Spleen (tissue), 13 donors: ENCODE results near the gene AP1G1. TPM values are rescaled to one million over a fixed set of nuclear protein-coding genes. Genes with fewer than 3 reads are reported as not detected.

Experiments used
- DNase-seq: peaks from one replicate; pipeline ENCODE4 v3.0.0-alpha.2; 2020
- H3K27ac ChIP-seq, 8 donors: fragments of 200-600 bp; sonication (generic) in 7 of 8; 1 replicate in 4 of 8; 2 replicates in 4 of 8; pipeline versions ENCODE4 v1.5.0 to v1.8.0; 2016 to 2021; ENCODE audit warnings: inconsistent platforms in 4 of 8, mild to moderate bottlenecking in 4 of 8, moderate library complexity in 1 of 8
- H3K27me3 ChIP-seq, 7 donors: fragments of 200-600 bp; sonication (generic) in 6 of 7; replicated peaks in 1 of 7; 1 replicate in 4 of 7; 2 replicates in 3 of 7; pipeline versions ENCODE4 v1.5.0 to v1.8.0; 2016 to 2021; ENCODE audit warnings: inconsistent platforms in 3 of 7, mild to moderate bottlenecking in 1 of 7
- H3K36me3 ChIP-seq, 6 donors: fragments of 200-600 bp; sonication (generic) in 5 of 6; 1 replicate in 4 of 6; 2 replicates in 2 of 6; pipeline versions ENCODE4 v1.5.0 to v1.8.0; 2016 to 2021; ENCODE audit warnings: inconsistent platforms in 2 of 6
- H3K4me1 ChIP-seq, 6 donors: fragments of 200-600 bp; sonication (generic) in 5 of 6; 1 replicate in 3 of 6; 2 replicates in 3 of 6; pipeline versions ENCODE4 v1.5.0 to v1.8.0; 2016 to 2021; ENCODE audit warnings: inconsistent platforms in 3 of 6
- H3K4me3 ChIP-seq, 8 donors: fragments of 200-600 bp; sonication (generic) in 7 of 8; 1 replicate in 4 of 8; 2 replicates in 4 of 8; pipeline versions ENCODE4 v1.5.0 to v1.8.0; 2016 to 2021; ENCODE audit warnings: inconsistent platforms in 4 of 8, mild to moderate bottlenecking in 4 of 8, moderate library complexity in 2 of 8
- H3K9me3 ChIP-seq, 8 donors: fragments of 200-600 bp; sonication (generic) in 7 of 8; 1 replicate in 4 of 8; 2 replicates in 4 of 8; pipeline versions ENCODE4 v1.5.0 to v1.8.0; 2016 to 2021; ENCODE audit warnings: inconsistent platforms in 4 of 8
- CTCF ChIP-seq, 11 experiments: fragments of 200-600 bp in 7 of 11; fragments of 450-650 bp in 4 of 11; sonication (generic) in 4 of 11; IDR thresholded peaks in 8 of 11; conservative IDR thresholded peaks in 3 of 11; 1 replicate in 7 of 11; 2 replicates in 4 of 11; pipeline versions ENCODE4 v1.4.0 to v1.8.0; 2016 to 2021; ENCODE audit warnings: antibody characterized with exemption in 11 of 11, inconsistent platforms in 4 of 11, mild to moderate bottlenecking in 1 of 11
- POLR2A ChIP-seq, 3 donors: fragments of 450-650 bp; IDR thresholded peaks; one replicate each; pipeline ENCODE4 v1.5.1; 2017; ENCODE audit warnings: antibody characterized with exemption in 3 of 3, mild to moderate bottlenecking in 1 of 3
- POLR2AphosphoS5 ChIP-seq, 3 donors: sonication (generic); formaldehyde crosslinking; IDR thresholded peaks; one replicate each; pipeline ENCODE4 v1.5.1; 2017; ENCODE audit warnings: antibody characterized with exemption in 3 of 3
- WGBS, 5 donors: extraction: QIAGEN DNeasy Blood & Tissue Kit in 3 of 5; methylation state at CpG; one replicate each; pipeline versions ENCODE4 v1.1.5 to v1.1.7; 2013 to 2018; 5-methylcytosine and 5-hydroxymethylcytosine counted together
- intact Hi-C: fragments of 100-400 bp; cut with DNase I; formaldehyde crosslinking; loops from one replicate; pipeline ENCODE4 v1.15.0; 2023; ENCODE audit warnings: low total_unique reads
- long read RNA-seq, 2 donors: transcript quantifications; one replicate each; lab custom pipeline, GENCODE V29; 2026
- polyA plus RNA-seq, 3 donors: library from polyadenylated mRNA; stranded (reverse); fragments of 200-250 nt; gene quantifications; one replicate each; pipeline ENCODE4 v1.2.1, GENCODE V29; 2013
- total RNA-seq, 7 donors: library from RNA; depleted of rRNA in 3 of 7; stranded (reverse); fragments of >200 nt in 3 of 7; fragmentation: NEBNext Ultra II Directional in 4 of 7; extraction: Animal tissue kit (Norgen Biotek cat#: 25700) in 4 of 7; gene quantifications; one replicate each; pipeline versions ENCODE4 v1.1.0 to v1.2.1, GENCODE V29; 2016 to 2021
- donor health status: healthy with polysubstance abuse.
- donor health status: DM: no; HTN: no; CAD: no; lungs with moderate emphysema.
- donor health status: DM: no; HTN: no; CAD: no.
- donor health status: Bipolar disorder and iron deficiency.
- donor health status: healthy.
- donor health status: DM: no; HTN: no; CAD: no.
- donor health status: DM: yes; HTN: yes; CAD: no.

The AP1G1 gene
- total RNA-seq (100 to 1,000 TPM in 5 of 7 donors, 10 to 100 TPM in 2; 86.2 to 125 (median 104) TPM), polyA plus RNA-seq (10 to 100 TPM; 11.2 to 15.8 (median 14.5) TPM)
- long read RNA-seq, donor 1, full-length matches to known transcripts, result 1 of 1 reads
- long read RNA-seq, donor 1, partial matches to known transcripts, result 0 of 1 reads
- long read RNA-seq, donor 1, other reads (novel, unspliced or antisense), result 0 of 1 reads
- long read RNA-seq, donor 2, result 0 reads

DNA sequence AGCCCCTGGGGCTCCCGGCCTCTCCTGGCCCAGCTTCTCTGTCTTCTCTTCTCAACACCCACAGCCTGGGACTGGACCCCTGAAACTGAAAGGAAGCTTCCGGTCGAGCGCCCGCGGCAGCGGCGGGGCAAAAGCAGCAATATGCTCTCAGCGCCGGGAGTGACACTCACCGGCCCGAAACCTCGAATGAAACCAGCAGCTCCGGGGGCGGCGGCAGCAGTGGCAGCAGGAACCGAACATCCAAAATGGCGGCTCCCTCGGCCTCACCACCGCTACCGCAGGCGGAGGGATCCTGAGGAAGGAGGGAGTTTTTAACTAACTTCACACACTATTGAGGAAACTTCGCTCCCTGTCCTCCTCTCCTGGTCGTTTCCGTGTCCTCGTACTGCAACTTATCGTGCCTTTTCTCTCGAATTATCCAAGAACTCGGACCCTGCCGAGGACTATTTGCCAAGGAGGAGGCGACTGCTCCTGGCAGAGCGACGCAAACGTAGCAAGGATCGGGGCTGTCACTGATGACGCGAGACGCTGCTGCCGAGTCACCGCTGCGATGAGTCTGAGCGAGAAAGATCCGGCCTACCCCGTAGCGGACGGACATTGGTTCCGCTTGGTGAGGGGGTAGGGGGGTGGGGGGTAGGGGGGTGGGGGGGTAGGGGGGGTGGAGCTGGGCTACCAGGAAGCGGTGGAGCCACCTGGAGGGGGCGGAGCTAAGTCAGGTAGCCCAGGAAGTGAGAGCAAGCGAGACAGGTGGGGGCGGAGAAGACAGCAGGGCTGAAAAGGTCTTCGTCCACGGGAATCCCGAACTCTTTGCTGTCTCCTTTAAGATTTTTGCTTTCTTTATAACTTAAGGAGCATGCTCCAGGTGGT is at the start of gene AP1G1:
AP1G1 (minus strand) TSS at position 242 of the 867 bp plus-strand sequence. CDS start 19,355 bp downstream, outside the sequence.
- H3K27me3 ChIP-seq, result no peaks in the 10 kb centered on the region
- DNase-seq, result peak; percentile 99
- H3K4me1 ChIP-seq, result peaks cover 29 to 60% (median 41%) of the 10 kb centered on the region in 6 donors
- peak in 1 of 11 experiments; percentile 12 for TF ChIP-seq CTCF (IDR thresholded peaks at IDR 0.05 in 8 of 11, conservative IDR thresholded peaks at IDR 0.05 in 3 of 11)
- peak; percentile 89 to 94 (median 91) for TF ChIP-seq POLR2AphosphoS5 (IDR thresholded peaks at IDR 0.05)
- peak in 1 of 3 donors; percentile 47 for TF ChIP-seq POLR2A (IDR thresholded peaks at IDR 0.05)
- no peaks in the 10 kb centered on the region for H3K9me3 ChIP-seq
- 0 to 1% (median 0%) methylated on average over 53 to 54 of the region's 54 CpGs for WGBS, 5 donors
- H3K36me3 ChIP-seq, result peaks cover 0 to 28% (median 2%) of the 10 kb centered on the region in 6 donors
- intact Hi-C loops, result loop anchor here (5.0 kb wide), 1 partner anchor 88 kb away; the partner anchor contains the start of gene IST1
- peak within 1 kb of the TSS; percentile 84 to 100 (median 98) for H3K27ac ChIP-seq
- peak within 1 kb of the TSS; percentile 71 to 100 (median 94) for H3K4me3 ChIP-seq

DNA sequence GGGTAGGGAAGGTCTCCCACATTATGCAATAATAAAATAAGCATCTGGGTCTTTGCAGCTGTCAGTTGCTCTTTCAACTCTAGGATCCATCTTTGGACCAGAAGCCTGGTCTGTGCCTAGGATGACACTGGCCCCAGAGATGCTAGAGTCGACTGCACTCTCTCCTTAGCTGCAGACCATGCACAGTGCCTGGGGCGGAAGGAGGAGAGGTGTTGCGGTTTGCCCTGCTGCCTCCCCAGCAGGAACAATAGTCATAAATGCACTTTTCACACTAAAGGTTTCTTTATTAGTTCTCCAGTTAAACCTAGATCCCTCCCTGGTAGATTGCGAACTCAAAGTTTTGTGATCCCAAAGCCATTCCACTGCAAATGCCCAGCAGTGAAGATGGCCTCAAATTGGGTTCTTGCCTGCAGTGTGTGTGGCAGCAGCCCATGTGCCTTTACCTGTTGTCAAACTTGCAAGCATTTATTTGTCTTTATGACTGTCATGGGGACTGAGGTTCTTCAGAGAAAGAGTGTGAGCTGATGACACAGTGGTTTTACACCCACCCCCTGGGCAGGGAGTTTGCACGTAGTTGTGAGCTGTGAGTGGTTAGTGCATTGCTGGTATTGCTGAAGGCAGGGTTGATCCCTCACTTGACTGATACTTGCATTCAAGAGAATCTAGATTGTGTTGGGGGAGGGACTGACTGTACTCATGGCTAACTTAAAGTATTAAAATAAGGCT is 47.5 kb upstream of the AP1G1 start:
- 69 to 87% (median 84%) methylated on average over 5 of the region's 5 CpGs for WGBS, 5 donors
- TF ChIP-seq POLR2A (IDR thresholded peaks at IDR 0.05), result no peak
- TF ChIP-seq POLR2AphosphoS5 (IDR thresholded peaks at IDR 0.05), result peak in 1 of 3 donors; percentile 18

DNA sequence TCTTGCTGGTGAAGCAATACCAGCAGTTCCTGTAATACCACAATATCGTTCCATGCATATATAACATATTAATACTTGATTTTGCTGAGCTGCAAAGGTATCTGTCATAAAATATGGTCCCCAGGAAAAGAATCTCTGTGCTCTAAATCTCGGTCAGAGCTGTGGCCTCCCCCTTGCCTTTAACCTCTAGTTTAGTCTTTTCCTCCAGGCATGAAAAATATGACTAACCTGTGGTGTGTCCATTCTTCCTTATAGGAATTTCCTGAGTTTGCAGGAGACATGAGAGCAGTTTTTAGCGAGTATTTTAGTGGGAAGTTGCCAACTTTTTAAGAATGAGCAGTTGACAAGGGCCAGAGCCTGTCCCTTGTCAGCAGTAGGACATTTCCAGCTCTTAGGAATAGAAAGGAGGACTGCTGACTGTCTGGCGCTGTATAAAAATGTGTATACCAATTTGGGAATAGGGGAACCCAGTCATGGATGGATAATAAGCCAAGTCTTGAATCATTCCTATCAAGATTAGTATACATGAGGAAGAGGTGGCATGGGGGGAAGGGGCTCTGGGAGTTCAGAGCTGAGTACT is 45.8 kb upstream of the AP1G1 start:
- 76 to 89% (median 80%) methylated on average over 4 of the region's 4 CpGs for WGBS, 5 donors
- intact Hi-C loops, result no loop called here
- Histone ChIP-seq H3K27me3 (no peaks in the 10 kb centered on the region), H3K9me3 (no peaks in the 10 kb centered on the region), H3K27ac (peak overlapping the region in 5 of 8 donors; percentile 46 to 75 (median 49)), H3K36me3 (peaks cover 0 to 99% (median 41%) of the 10 kb centered on the region in 6 donors), H3K4me1 (peaks cover 7 to 74% (median 41%) of the 10 kb centered on the region in 6 donors), H3K4me3 (no peak overlapping the region)
- TF ChIP-seq POLR2AphosphoS5 (IDR thresholded peaks at IDR 0.05) (no peak), POLR2A (IDR thresholded peaks at IDR 0.05) (no peak), CTCF (IDR thresholded peaks at IDR 0.05 in 8 of 11, conservative IDR thresholded peaks at IDR 0.05 in 3 of 11) (no peak)
- DNase-seq, result no peak

More for the DNA sequence above, 47.5 kb upstream of the AP1G1 start:
- peak; percentile 67 for DNase-seq
- Histone ChIP-seq H3K27ac (peak overlapping the region in 4 of 8 donors; percentile 31 to 75 (median 44)), H3K4me3 (peak overlapping the region in 1 of 8 donors; percentile 22), H3K27me3 (no peaks in the 10 kb centered on the region), H3K4me1 (peaks cover 7 to 74% (median 41%) of the 10 kb centered on the region in 6 donors), H3K9me3 (no peaks in the 10 kb centered on the region), H3K36me3 (peaks cover 0 to 99% (median 41%) of the 10 kb centered on the region in 6 donors)
- intact Hi-C loops, result no loop called here

DNA sequence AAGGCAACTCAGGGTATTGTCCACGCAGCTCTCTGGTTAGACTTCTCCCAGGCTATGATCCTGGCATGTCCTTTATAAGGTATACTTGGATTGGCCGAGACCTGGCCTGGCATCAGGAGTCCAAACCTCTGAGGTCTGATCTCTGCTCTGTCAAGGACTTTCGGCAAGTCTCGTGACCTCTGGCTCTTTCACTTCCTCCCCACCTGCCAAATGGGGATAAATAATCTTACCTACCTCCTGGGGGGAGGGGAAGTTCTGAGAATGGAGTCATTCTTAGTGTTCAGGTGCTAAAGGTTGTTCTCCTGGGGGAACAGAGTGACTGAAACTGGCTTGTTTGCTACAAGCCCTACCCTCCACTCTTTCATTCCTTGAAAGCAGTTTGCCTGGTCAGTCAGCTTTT is 44.8 kb upstream of the AP1G1 start:
- H3K27ac ChIP-seq, result peak overlapping the region in 7 of 8 donors; percentile 32 to 75 (median 47)

More for the DNA sequence above, 44.8 kb upstream of the AP1G1 start:
- DNase-seq, result no peak
- intact Hi-C loops, result no loop called here
- 47 to 66% (median 55%) methylated on average over 4 of the region's 4 CpGs for WGBS, 5 donors
- Histone ChIP-seq H3K4me3 (no peak overlapping the region), H3K27me3 (no peaks in the 10 kb centered on the region), H3K36me3 (peaks cover 0 to 99% (median 47%) of the 10 kb centered on the region in 6 donors), H3K4me1 (peaks cover 7 to 68% (median 41%) of the 10 kb centered on the region in 6 donors), H3K9me3 (no peaks in the 10 kb centered on the region)
- TF ChIP-seq POLR2A (IDR thresholded peaks at IDR 0.05) (no peak), POLR2AphosphoS5 (IDR thresholded peaks at IDR 0.05) (peak in 1 of 3 donors; percentile 41)
